ENCODE data around the gene LIPG. TPM values are rescaled to one million over a fixed set of nuclear protein-coding genes. Genes with fewer than 3 reads are reported as not detected.
A peak's percentile ranks its signal among the peaks of the same experiment; 100 is the strongest.

LIPG gene
- total and polyA plus RNA-seq, 2 of the 13 experiments (the other 11 are each of a cell fraction or from before 2014, with no cell fraction given) = 0.96 to 10.8 TPM

DNA sequence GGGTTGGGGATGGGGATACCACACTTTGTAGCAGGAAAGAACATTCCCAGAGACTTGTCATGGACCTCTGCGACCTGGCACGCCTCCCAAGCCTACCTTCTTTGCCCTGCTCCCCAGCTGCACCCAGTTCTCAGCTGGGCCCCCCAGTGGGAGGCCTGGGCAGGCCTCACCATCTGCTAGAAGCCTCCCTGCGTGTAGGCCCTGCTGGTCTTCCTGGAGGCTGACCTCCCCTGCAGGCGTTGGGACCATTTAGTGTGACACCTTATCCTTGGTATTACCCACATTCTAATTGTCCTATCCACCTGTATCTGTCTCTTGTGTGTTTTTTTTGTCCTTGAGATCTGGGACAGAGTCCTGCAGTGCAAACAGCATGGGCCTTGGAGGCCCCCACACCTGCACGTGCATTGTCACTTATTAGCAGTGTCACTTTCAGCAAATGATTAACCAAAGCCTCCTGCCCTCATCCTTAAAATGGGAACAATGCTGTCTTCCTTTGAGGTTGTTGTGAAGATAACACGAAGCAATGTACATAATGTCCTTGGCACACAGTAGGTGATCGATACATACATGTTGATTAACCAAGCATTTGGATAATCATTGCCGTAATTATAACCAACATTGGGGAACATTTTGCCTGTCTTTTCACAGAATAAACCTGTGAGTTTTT lies 77.2 kb downstream of the LIPG start (continued):
- TF ChIP-seq MBD4 (IDR thresholded peaks at IDR 0.05; ENCODE audit: borderline replicate concordance, low read length) (no peak), ZFP1 (CRISPR knock-in tag; IDR thresholded peaks at IDR 0.05) (peak; percentile 78; the same call in 1 of the 2 replicates), KAT2B (IDR thresholded peaks at IDR 0.05; ENCODE audit: borderline replicate concordance, low read depth, low read length) (no peak), CC2D1A (CRISPR knock-in tag; IDR thresholded peaks at IDR 0.05) (0 out of 2 replicates have a peak, but pooled peaks have one; percentile 64), FOXM1 (CRISPR knock-in tag; IDR thresholded peaks at IDR 0.05) (no peak), ARNTL (CRISPR knock-in tag; IDR thresholded peaks at IDR 0.05) (peak; percentile 95), ELF1 (CRISPR knock-in tag; IDR thresholded peaks at IDR 0.05) (peak; percentile 12; the same call in 1 of the 2 replicates), ERF (CRISPR knock-in tag; IDR thresholded peaks at IDR 0.05) (0 out of 2 replicates have a peak, but pooled peaks have one; percentile 48), KLF16 (CRISPR knock-in tag; IDR thresholded peaks at IDR 0.05) (peak in 1 of 2 experiments; percentile 51; a peak in 1 of 4 replicates), KMT2A (CRISPR knock-in tag; IDR thresholded peaks at IDR 0.05) (0 out of 2 replicates have a peak, but pooled peaks have one; percentile 12), ZNF841 (CRISPR knock-in tag; IDR thresholded peaks at IDR 0.05; ENCODE audit: borderline replicate concordance) (no peak), RARA (CRISPR knock-in tag; IDR thresholded peaks at IDR 0.05) (peak; percentile 59), PCBP1 (IDR thresholded peaks at IDR 0.05; ENCODE audit: borderline replicate concordance, low read depth, low read length) (no peak), ZSCAN21 (CRISPR knock-in tag; IDR thresholded peaks at IDR 0.05; ENCODE audit: borderline replicate concordance) (peak; percentile 62; the same call in 1 of the 2 replicates), HNRNPL (IDR thresholded peaks at IDR 0.05; ENCODE audit: low read depth, low read length) (no peak), NR2C2 (CRISPR knock-in tag; IDR thresholded peaks at IDR 0.05; ENCODE audit: borderline replicate concordance) (peak; percentile 64; the same call in 1 of the 2 replicates)
- TF ChIP-seq, protein P1, sequence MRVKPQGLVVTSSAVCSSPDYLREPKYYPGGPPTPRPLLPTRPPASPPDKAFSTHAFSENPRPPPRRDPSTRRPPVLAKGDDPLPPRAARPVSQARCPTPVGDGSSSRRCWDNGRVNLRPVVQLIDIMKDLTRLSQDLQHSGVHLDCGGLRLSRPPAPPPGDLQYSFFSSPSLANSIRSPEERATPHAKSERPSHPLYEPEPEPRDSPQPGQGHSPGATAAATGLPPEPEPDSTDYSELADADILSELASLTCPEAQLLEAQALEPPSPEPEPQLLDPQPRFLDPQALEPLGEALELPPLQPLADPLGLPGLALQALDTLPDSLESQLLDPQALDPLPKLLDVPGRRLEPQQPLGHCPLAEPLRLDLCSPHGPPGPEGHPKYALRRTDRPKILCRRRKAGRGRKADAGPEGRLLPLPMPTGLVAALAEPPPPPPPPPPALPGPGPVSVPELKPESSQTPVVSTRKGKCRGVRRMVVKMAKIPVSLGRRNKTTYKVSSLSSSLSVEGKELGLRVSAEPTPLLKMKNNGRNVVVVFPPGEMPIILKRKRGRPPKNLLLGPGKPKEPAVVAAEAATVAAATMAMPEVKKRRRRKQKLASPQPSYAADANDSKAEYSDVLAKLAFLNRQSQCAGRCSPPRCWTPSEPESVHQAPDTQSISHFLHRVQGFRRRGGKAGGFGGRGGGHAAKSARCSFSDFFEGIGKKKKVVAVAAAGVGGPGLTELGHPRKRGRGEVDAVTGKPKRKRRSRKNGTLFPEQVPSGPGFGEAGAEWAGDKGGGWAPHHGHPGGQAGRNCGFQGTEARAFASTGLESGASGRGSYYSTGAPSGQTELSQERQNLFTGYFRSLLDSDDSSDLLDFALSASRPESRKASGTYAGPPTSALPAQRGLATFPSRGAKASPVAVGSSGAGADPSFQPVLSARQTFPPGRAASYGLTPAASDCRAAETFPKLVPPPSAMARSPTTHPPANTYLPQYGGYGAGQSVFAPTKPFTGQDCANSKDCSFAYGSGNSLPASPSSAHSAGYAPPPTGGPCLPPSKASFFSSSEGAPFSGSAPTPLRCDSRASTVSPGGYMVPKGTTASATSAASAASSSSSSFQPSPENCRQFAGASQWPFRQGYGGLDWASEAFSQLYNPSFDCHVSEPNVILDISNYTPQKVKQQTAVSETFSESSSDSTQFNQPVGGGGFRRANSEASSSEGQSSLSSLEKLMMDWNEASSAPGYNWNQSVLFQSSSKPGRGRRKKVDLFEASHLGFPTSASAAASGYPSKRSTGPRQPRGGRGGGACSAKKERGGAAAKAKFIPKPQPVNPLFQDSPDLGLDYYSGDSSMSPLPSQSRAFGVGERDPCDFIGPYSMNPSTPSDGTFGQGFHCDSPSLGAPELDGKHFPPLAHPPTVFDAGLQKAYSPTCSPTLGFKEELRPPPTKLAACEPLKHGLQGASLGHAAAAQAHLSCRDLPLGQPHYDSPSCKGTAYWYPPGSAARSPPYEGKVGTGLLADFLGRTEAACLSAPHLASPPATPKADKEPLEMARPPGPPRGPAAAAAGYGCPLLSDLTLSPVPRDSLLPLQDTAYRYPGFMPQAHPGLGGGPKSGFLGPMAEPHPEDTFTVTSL (CRISPR knock-in tag; IDR thresholded peaks at IDR 0.05; ENCODE audit: borderline replicate concordance) = peak; percentile 88; the same call in 1 of the 2 replicates
- TF ChIP-seq, protein P2, sequence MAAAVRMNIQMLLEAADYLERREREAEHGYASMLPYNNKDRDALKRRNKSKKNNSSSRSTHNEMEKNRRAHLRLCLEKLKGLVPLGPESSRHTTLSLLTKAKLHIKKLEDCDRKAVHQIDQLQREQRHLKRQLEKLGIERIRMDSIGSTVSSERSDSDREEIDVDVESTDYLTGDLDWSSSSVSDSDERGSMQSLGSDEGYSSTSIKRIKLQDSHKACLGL (CRISPR knock-in tag; IDR thresholded peaks at IDR 0.05) = no peak
- TF ChIP-seq, protein P3, sequence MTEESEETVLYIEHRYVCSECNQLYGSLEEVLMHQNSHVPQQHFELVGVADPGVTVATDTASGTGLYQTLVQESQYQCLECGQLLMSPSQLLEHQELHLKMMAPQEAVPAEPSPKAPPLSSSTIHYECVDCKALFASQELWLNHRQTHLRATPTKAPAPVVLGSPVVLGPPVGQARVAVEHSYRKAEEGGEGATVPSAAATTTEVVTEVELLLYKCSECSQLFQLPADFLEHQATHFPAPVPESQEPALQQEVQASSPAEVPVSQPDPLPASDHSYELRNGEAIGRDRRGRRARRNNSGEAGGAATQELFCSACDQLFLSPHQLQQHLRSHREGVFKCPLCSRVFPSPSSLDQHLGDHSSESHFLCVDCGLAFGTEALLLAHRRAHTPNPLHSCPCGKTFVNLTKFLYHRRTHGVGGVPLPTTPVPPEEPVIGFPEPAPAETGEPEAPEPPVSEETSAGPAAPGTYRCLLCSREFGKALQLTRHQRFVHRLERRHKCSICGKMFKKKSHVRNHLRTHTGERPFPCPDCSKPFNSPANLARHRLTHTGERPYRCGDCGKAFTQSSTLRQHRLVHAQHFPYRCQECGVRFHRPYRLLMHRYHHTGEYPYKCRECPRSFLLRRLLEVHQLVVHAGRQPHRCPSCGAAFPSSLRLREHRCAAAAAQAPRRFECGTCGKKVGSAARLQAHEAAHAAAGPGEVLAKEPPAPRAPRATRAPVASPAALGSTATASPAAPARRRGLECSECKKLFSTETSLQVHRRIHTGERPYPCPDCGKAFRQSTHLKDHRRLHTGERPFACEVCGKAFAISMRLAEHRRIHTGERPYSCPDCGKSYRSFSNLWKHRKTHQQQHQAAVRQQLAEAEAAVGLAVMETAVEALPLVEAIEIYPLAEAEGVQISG (CRISPR knock-in tag; IDR thresholded peaks at IDR 0.05) = 0 out of 2 replicates have a peak, but pooled peaks have one; percentile 61
- TF ChIP-seq, protein P4, sequence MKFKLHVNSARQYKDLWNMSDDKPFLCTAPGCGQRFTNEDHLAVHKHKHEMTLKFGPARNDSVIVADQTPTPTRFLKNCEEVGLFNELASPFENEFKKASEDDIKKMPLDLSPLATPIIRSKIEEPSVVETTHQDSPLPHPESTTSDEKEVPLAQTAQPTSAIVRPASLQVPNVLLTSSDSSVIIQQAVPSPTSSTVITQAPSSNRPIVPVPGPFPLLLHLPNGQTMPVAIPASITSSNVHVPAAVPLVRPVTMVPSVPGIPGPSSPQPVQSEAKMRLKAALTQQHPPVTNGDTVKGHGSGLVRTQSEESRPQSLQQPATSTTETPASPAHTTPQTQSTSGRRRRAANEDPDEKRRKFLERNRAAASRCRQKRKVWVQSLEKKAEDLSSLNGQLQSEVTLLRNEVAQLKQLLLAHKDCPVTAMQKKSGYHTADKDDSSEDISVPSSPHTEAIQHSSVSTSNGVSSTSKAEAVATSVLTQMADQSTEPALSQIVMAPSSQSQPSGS (CRISPR knock-in tag; IDR thresholded peaks at IDR 0.05) = peak; percentile 82
